Measurements from ENCODE around the gene TMEM72. TPM values are rescaled to one million over a fixed set of nuclear protein-coding genes. Genes with fewer than 3 reads are reported as not detected.

Gene TMEM72
- total and polyA plus RNA-seq, 2 of the 13 experiments (the other 11 are each of a cell fraction or from before 2014, with no cell fraction given) = 0.04 TPM; not detected in 1

GRCh38 chr10:44978570-44979280, 67.6 kb downstream of the TMEM72 start, which contains the start of gene DEPP1 (continued):
- peak; percentile 93; the same call in 1 of the 2 replicates for TF ChIP-seq LRRFIP1 (CRISPR knock-in tag; conservative IDR thresholded peaks at IDR 0.05)
- TF ChIP-seq ZHX1 (CRISPR knock-in tag; IDR thresholded peaks at IDR 0.05; ENCODE audit: low read depth) = no peak
- TF ChIP-seq RFXANK (CRISPR knock-in tag; IDR thresholded peaks at IDR 0.05) = 0 out of 2 replicates have a peak, but pooled peaks have one; percentile 77
- TF ChIP-seq HNRNPK (IDR thresholded peaks at IDR 0.05; ENCODE audit: low read depth, low read length, poor library complexity, severe bottlenecking) = no peak
- peak; percentile 87 for TF ChIP-seq NAIF1 (CRISPR knock-in tag; IDR thresholded peaks at IDR 0.05; ENCODE audit: borderline replicate concordance)
- TF ChIP-seq ZNF564 (CRISPR knock-in tag; IDR thresholded peaks at IDR 0.05) = peak; percentile 90
- peak; percentile 46 for TF ChIP-seq ZFP36 (IDR thresholded peaks at IDR 0.05; ENCODE audit: borderline replicate concordance, low read depth, low read length, partially characterized antibody)
- peak; percentile 86 for TF ChIP-seq GATAD2A (CRISPR knock-in tag; IDR thresholded peaks at IDR 0.05)
- no peak for TF ChIP-seq DDIT3 (CRISPR knock-in tag; IDR thresholded peaks at IDR 0.05)
- peak; percentile 97 for TF ChIP-seq SP5 (CRISPR knock-in tag; IDR thresholded peaks at IDR 0.05; ENCODE audit: borderline replicate concordance, low read depth)
- no peak for TF ChIP-seq ZSCAN20 (CRISPR knock-in tag; IDR thresholded peaks at IDR 0.05; ENCODE audit: borderline replicate concordance)
- 0 out of 2 replicates have a peak, but pooled peaks have one; percentile 83 for TF ChIP-seq REPIN1 (CRISPR knock-in tag; IDR thresholded peaks at IDR 0.05; ENCODE audit: borderline replicate concordance, low read depth)
- TF ChIP-seq KLF15 (CRISPR knock-in tag; IDR thresholded peaks at IDR 0.05; ENCODE audit: borderline replicate concordance) = no peak
- no peak for TF ChIP-seq KDM5A (IDR thresholded peaks at IDR 0.05; ENCODE audit: borderline replicate concordance, low read length)
- no peak for TF ChIP-seq NFAT5 (CRISPR knock-in tag; IDR thresholded peaks at IDR 0.05)
- no peak for TF ChIP-seq ZNF616 (CRISPR knock-in tag; IDR thresholded peaks at IDR 0.05; ENCODE audit: low read depth)
- 0 out of 2 replicates have a peak, but pooled peaks have one; percentile 75 for TF ChIP-seq PCBP1 (IDR thresholded peaks at IDR 0.05; ENCODE audit: borderline replicate concordance, low read depth, low read length)
